NCI-H1417 (cell line): Measurements from ENCODE around the gene CHD6.

Experiments
- DNase-seq, 3 experiments: peaks; one replicate each; lab custom pipeline; 2025; lab: John Stamatoyannopoulos, UW

CHD6 gene

GRCh38 chr20:41506192-41506915, 111.8 kb downstream of the CHD6 start:
- DNase-seq, result no peak

GRCh38 chr20:41505184-41505583, 113.0 kb downstream of the CHD6 start:
- DNase-seq, result no peak

GRCh38 chr20:41501376-41501775, 116.8 kb downstream of the CHD6 start:
- DNase-seq, result no peak

GRCh38 chr20:41499961-41500725, 118.0 kb downstream of the CHD6 start:
- DNase-seq, result peak in 1 of 3 experiments; percentile 73

GRCh38 chr20:41499064-41499463, 119.1 kb downstream of the CHD6 start:
- no peak for DNase-seq

- no peak for DNase-seq
These were observed 120.8 kb downstream of the CHD6 start for GRCh38 chr20:41497186-41497895.

GRCh38 chr20:41494451-41494850, 123.7 kb downstream of the CHD6 start:
- DNase-seq, result no peak

- DNase-seq, result no peak
These were observed 134.6 kb downstream of the CHD6 start for GRCh38 chr20:41483553-41483930.

- DNase-seq, result no peak
These were observed 135.3 kb downstream of the CHD6 start for GRCh38 chr20:41482647-41483552.

- no peak for DNase-seq
These were observed 138.0 kb downstream of the CHD6 start for GRCh38 chr20:41480054-41480770.

GRCh38 chr20:41479113-41479512, 139.1 kb downstream of the CHD6 start:
- no peak for DNase-seq

GRCh38 chr20:41478026-41478425, 140.2 kb downstream of the CHD6 start:
- DNase-seq, result no peak

GRCh38 chr20:41476446-41476845, 141.7 kb downstream of the CHD6 start:
- no peak for DNase-seq

GRCh38 chr20:41476013-41476441, 142.2 kb downstream of the CHD6 start:
- peak in 2 of 3 experiments; percentile 54 to 88 for DNase-seq

GRCh38 chr20:41475503-41475902, 142.7 kb downstream of the CHD6 start:
- peak in 1 of 3 experiments; percentile 51 for DNase-seq

GRCh38 chr20:41470362-41471095, 147.6 kb downstream of the CHD6 start:
- no peak for DNase-seq

- DNase-seq, result no peak
These were observed 148.3 kb downstream of the CHD6 start for GRCh38 chr20:41469868-41470267.

- DNase-seq, result no peak
These were observed 149.1 kb downstream of the CHD6 start for GRCh38 chr20:41468994-41469600.

- DNase-seq, result no peak
These were observed 150.5 kb downstream of the CHD6 start for GRCh38 chr20:41467690-41468089.

GRCh38 chr20:41467220-41467619, 151.0 kb downstream of the CHD6 start:
- peak in 1 of 3 experiments; percentile 50 for DNase-seq
